Fibroblast of skin of right biceps (primary cell): Measurements from ENCODE around the gene ZNF394.

Source experiments
- DNase-seq: peaks from one replicate; pipeline ENCODE4 v3.0.0-alpha.2; 2013

ZNF394 gene

DNA sequence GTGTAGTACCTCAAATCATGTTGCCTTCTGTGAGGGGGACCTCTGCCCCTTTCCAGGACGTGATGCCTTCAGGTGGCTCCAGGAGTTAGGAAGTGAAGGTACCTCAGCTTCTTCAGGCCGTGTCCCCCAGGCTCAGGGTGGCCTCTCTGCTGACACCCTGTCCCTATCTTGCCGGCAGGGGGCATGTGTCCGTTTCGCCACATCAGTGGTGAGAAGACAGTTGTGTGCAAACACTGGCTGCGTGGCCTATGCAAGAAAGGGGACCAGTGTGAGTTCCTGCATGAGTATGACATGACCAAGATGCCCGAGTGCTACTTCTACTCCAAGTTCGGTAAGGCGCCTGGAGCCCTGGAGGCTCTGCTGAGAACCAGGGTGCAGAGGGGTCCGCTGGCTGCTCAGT, 52.1 kb downstream of the ZNF394 start:
- no peak for DNase-seq

DNA sequence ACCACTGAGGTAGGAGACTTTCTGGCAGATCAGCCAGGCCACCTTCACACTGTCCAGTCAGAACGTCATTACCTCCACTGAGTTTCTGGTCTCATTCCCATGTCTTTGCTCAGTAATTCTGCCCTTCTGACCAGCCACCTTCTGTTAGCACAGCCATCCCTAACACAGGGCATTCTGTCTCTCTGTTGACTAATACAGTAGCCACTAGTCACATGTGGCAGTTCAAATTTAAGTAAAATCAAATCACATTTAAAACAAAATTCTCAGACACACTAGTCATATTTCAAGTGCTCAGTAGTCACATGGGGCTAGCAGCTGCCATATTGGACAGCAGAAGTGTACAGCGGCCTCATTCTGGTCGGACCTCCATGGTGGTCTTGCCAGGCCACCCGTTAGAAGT, 54.0 kb downstream of the ZNF394 start:
- DNase-seq, result no peak
